GM19351 (cell line): ENCODE results near the gene TBL3.
A peak's percentile ranks its signal among the peaks of the same experiment; 100 is the strongest.

ENCODE experiments used
- ATAC-seq: cut with Tn5 transposase; IDR thresholded peaks from one replicate; pipeline ENCODE4 v1.9.1; 2021; ENCODE audit warnings: mild to moderate bottlenecking, moderate library complexity; ENCODE audit not compliant: unreplicated experiment

TBL3 gene

GRCh38 chr16:1981398-1981836, 9.6 kb downstream of the TBL3 start, which contains the start of gene NOXO1:
Gene NOXO1 (minus strand): TSS chr16:1981469. CDS start chr16:1981179, 290 bp downstream.
- ATAC-seq = no peak

GRCh38 chr16:1982013-1982433, 10.2 kb downstream of the TBL3 start:
- ATAC-seq = no peak

DNA sequence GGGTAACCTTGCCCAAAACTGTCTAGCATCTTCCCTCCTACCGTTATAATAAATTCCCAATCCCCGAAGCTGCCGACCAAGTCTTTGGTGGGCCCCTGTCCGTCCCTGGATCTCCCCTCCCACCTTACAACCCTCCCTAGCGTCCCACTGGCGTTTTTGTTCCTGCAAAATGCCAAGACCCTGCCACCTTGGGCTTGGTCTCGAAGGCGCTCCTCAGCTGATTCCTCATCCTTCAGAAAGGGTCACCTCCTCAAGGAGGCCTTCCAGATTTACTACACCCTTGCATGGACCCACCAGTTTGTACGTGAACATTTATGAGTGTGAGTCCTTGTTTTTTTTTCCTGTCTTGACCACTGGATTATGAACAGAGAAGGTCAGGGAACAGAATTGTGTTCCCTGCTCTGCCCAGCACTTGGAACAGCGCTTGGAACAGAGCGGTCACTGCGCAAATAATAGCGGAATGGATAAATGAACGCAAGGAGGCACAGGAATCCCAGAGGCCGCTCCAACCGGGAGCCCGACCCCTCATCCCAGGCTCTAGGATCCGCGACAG, 11.2 kb downstream of the TBL3 start:
- no peak for ATAC-seq

DNA sequence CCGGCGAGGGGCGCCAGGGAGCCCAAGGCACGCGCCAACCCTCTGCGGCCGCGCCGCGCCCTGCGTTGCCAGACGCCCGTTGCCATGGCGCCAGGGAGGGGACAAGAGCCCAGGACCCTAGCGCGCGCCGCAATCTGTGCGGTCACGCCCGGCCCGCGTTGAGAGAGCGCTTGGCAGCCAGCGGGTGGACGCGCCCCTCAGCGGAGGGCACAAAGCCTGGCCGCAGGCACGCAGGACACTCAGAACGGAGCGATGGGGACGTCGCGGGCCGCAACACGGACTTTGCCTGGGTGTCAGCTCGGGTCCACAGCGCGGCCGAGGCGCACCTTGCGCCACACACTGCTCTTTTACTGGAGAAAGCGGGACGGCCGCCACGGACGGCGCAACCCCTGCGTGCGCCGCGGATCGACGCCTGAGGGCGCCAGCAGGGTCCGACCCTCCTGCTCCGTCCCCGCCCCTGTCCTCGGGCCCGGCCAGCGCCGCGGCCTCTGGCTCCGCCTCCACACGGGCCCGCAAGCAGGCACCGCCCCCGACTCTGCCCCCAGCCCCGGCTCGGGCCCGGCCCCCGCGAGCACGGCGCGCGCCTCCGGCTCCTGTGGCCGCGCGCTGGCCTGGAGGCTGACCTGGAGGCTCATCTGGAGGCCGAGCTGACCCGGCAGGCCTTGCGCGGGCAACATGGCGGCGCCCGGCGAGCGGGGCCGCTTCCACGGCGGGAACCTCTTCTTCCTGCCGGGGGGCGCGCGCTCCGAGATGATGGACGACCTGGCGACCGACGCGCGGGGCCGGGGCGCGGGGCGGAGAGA, 11.9 kb downstream of the TBL3 start, which contains the start of gene GFER:
TSS of gene GFER (plus strand) at position 650 of the 803 bp plus-strand sequence. CDS start at position 676, 26 bp downstream.
- ATAC-seq = peak; percentile 82

GRCh38 chr16:1984347-1985225, 12.7 kb downstream of the TBL3 start:
- ATAC-seq = peak; percentile 15

DNA sequence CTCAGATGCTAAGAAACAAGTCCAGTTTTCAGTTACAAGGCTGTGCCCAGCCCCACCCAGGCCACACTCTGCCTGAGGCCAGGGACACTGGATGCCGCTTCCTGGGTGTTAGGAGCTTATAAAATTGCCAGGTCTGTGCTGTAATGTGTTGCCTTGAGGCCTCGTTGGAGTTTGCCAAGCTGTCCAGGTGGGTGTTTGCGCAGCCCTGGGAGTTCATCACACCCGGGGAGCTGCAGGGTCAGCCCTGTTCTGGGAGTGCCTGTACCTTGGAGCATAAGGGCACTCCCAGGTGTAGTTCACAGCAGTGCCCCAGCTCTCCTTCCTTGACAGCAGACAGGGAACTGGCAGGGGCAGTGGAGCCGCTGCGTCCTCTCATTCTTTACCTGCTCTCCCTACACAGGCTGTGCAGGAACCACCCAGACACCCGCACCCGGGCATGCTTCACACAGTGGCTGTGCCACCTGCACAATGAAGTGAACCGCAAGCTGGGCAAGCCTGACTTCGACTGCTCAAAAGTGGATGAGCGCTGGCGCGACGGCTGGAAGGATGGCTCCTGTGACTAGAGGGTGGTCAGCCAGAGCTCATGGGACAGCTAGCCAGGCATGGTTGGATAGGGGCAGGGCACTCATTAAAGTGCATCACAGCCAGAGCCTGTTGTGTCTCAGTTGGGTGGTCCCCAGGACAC, 13.8 kb downstream of the TBL3 start:
- ATAC-seq = no peak

DNA sequence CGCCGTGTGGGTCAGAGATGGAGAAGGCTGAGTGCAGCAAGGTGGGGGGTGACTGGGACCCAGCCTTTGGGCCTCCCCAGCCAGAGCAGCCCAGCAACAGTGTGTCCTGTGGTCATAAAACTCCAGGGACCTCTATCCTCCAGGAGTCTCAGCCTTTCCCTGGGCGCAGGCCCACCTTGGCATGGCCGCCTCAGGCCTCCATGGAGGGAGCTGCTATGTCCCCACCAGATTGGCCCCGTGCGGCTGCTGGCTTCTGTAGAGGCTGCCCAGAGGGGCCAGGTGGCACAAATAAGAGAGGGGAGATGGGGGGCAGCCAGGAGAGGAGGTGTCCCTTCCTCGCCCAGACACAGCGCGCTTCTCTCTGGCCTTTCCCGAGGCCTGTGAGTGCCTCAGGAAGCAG, 15.3 kb downstream of the TBL3 start:
- ATAC-seq = no peak

GRCh38 chr16:1989209-1990100, 17.6 kb downstream of the TBL3 start, which contains the start of gene SYNGR3:
Gene SYNGR3 (plus strand): TSS chr16:1989970. CDS start chr16:1990103, 133 bp downstream.
- ATAC-seq = no peak

DNA sequence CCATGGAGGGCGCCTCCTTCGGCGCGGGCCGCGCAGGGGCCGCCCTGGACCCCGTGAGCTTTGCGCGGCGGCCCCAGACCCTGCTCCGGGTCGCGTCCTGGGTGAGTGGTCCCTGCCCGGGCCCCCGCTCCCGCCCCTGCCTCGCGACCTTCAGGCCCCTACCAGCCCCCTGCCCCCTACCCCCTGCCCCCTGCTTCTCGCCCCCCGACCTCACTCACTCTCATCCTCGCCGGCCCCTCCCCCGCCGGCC, 18.2 kb downstream of the TBL3 start:
- ATAC-seq = no peak

DNA sequence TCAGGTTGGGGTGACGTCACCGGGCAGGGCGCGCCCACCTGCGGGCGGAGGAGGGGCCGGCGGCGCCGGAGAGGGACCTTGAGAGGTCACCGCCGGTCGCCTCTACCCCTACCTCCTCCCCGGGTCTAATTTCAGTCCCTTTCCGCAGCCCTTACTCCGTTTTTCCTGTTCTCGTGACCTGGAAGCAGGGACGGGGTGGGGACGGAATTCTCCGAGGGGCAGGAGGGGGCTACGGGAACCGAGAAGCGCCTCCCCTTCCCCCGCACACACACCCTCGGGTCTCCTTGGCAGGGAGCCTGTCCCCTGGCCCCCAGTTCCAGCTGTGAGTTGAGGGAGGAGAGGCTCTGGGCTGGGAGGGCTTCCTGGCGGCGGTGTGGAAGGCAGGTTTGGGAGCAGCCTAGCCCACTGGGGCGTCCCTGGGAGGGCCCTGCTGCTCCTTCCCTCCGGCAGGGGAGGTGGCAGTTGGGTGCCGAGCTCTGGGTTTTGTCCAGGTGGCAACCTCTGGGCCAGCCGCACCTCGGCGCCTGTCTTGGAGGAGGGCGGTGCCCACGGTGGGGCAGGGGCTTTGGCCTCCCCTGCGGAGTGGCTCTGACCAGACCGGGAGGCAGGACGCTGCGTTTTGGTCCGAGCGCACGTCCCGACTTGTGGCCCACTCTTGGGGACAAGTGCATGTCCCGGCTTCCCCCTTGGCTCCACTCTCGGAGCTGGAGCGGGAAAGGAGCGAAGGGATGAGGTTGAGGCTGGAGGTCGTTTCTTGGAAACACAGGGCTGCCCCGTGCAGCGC, 18.7 kb downstream of the TBL3 start:
- ATAC-seq = no peak

- ATAC-seq = no peak
Observed at GRCh38 chr16:1991135-1991551, 19.3 kb downstream of the TBL3 start.

DNA sequence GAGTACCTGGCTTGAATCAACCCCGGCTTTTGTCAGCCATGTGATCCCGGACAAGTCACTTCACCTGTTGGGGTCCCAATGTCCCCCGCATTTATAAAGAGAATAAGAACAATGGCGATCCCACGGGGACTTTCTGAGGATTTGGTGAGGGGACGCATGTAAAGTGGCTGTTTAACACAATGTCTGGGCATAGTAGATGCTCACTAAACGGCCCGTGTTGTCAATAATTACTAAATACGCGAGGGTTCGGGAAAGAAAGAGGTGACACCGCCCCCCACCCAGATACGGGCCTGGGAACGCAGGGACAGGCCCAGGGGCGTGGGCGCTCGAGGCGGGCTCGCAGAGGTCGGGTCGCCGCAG, 19.7 kb downstream of the TBL3 start:
- ATAC-seq = no peak

- peak; percentile 49 for ATAC-seq
Observed at GRCh38 chr16:1991948-1992703, 20.3 kb downstream of the TBL3 start.

GRCh38 chr16:1992704-1993317, 21.0 kb downstream of the TBL3 start:
- ATAC-seq = no peak

DNA sequence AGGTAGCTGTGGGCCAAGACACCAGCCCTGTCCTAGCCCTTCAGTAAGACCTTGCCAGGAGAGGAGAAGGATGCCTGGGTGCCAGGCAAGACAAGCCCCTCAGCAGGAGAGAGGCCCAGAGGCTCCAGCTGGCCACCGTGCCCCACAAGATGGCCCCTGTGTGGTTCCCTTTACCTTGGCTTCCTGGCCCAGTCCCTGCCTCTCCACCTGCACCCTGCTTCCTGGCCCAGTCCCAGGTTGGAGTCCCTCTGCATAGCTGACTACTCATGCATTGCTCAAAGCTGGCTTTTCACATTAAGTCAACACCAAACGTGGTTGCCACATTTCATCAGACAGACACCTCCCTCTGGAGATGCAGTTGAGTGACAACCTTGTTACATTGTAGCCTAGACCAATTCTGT, 21.9 kb downstream of the TBL3 start:
- ATAC-seq = no peak

GRCh38 chr16:1997494-1998359, 25.9 kb downstream of the TBL3 start:
- ATAC-seq = no peak

DNA sequence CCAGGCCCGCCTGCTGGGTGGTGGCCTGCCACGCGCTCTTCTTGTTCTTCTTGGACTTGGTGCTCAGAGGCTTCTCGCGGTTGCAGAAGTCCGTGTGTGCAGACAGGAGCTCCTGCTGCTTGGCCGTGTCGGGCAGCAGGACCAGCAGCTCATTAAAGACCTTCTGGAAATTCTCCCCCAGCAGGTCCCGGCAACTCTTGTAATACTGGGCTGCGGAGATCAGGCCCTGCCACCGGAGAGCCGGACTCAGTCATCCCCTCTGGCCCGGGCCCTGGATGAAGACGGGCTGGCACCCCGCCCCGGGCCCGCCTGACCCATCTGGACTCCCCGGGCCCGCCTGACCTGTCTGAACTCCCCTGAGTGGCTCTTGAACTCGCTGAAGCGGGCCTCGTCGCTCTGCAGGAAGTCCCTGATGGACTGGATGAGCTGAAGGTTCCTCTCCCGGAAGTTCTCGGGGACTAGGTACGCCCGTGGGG, 26.5 kb downstream of the TBL3 start:
- no peak for ATAC-seq
